HG03159 (cell line): ENCODE data around the gene CSGALNACT2.
"Not testable (repeated sequence)": the region's sequence is repeated elsewhere in the genome, so short reads cannot be mapped to it uniquely, and the experiment has no call there.

Source experiments
- ATAC-seq: cut with Tn5 transposase; IDR thresholded peaks from one replicate; pipeline ENCODE4 v1.9.1; 2021; ENCODE audit warnings: mild to moderate bottlenecking, moderate library complexity; ENCODE audit not compliant: unreplicated experiment

The CSGALNACT2 gene

GRCh38 chr10:43214071-43214955 is 76.1 kb downstream of the CSGALNACT2 start:
- ATAC-seq: no peak

GRCh38 chr10:43214956-43215561 is 76.8 kb downstream of the CSGALNACT2 start:
- ATAC-seq: no peak

- no peak for ATAC-seq
These were observed 77.7 kb downstream of the CSGALNACT2 start for GRCh38 chr10:43215758-43216455.

GRCh38 chr10:43216931-43217562 is 78.8 kb downstream of the CSGALNACT2 start:
- ATAC-seq: no peak

- no peak for ATAC-seq
These were observed 79.4 kb downstream of the CSGALNACT2 start for GRCh38 chr10:43217563-43218205.

- no peak for ATAC-seq
These were observed 80.1 kb downstream of the CSGALNACT2 start for GRCh38 chr10:43218206-43218950.

GRCh38 chr10:43218951-43219837 is 80.9 kb downstream of the CSGALNACT2 start:
- no peak for ATAC-seq

GRCh38 chr10:43219848-43220247 is 81.6 kb downstream of the CSGALNACT2 start:
- no peak for ATAC-seq

GRCh38 chr10:43220251-43220650 is 82.0 kb downstream of the CSGALNACT2 start:
- not testable (repeated sequence) for ATAC-seq

- no peak for ATAC-seq
These were observed 82.6 kb downstream of the CSGALNACT2 start for GRCh38 chr10:43220657-43221418.

- no peak for ATAC-seq
These were observed 83.4 kb downstream of the CSGALNACT2 start for GRCh38 chr10:43221419-43222209.

- no peak for ATAC-seq
These were observed 84.0 kb downstream of the CSGALNACT2 start for GRCh38 chr10:43222210-43222720.

GRCh38 chr10:43223056-43223455 is 84.8 kb downstream of the CSGALNACT2 start:
- peak; percentile 39 for ATAC-seq

- ATAC-seq: no peak
These were observed 86.1 kb downstream of the CSGALNACT2 start for GRCh38 chr10:43224321-43224720.

- ATAC-seq: no peak
These were observed 87.0 kb downstream of the CSGALNACT2 start for GRCh38 chr10:43225004-43225786.

GRCh38 chr10:43225787-43226153 is 87.5 kb downstream of the CSGALNACT2 start:
- ATAC-seq: no peak
